ENCODE data around the gene SMARCA5.

SMARCA5 gene

GRCh38 chr4:143513314-143514168 is at the start of gene SMARCA5:
SMARCA5 (plus strand) TSS chr4:143513702; CDS start chr4:143513925, 223 bp downstream.
- peak within 1 kb of the TSS; percentile 91 for H3K4me3 ChIP-seq (ENCODE audit: low read depth, low read length)
- TF ChIP-seq CTCF (IDR thresholded peaks at IDR 0.05; ENCODE audit: low read depth, low read length) = no peak

- no peak overlapping the region for H3K4me3 ChIP-seq (ENCODE audit: low read depth, low read length)
- TF ChIP-seq CTCF (IDR thresholded peaks at IDR 0.05; ENCODE audit: low read depth, low read length) = no peak
These were observed 40.0 kb upstream of the SMARCA5 start for GRCh38 chr4:143473334-143474126.

GRCh38 chr4:143477487-143477886 is 36.0 kb upstream of the SMARCA5 start:
- TF ChIP-seq CTCF (IDR thresholded peaks at IDR 0.05; ENCODE audit: low read depth, low read length) = no peak
- H3K4me3 ChIP-seq (ENCODE audit: low read depth, low read length) = no peak overlapping the region

GRCh38 chr4:143481361-143481760 is 32.1 kb upstream of the SMARCA5 start:
- H3K4me3 ChIP-seq (ENCODE audit: low read depth, low read length) = no peak overlapping the region
- TF ChIP-seq CTCF (IDR thresholded peaks at IDR 0.05; ENCODE audit: low read depth, low read length) = no peak

- no peak overlapping the region for H3K4me3 ChIP-seq (ENCODE audit: low read depth, low read length)
- TF ChIP-seq CTCF (IDR thresholded peaks at IDR 0.05; ENCODE audit: low read depth, low read length) = peak; percentile 35; the same call in 1 of the 2 replicates
These were observed 30.7 kb upstream of the SMARCA5 start for GRCh38 chr4:143482840-143483239.

- no peak for TF ChIP-seq CTCF (IDR thresholded peaks at IDR 0.05; ENCODE audit: low read depth, low read length)
- H3K4me3 ChIP-seq (ENCODE audit: low read depth, low read length) = no peak overlapping the region
These were observed 27.2 kb upstream of the SMARCA5 start for GRCh38 chr4:143486314-143486713.

- H3K4me3 ChIP-seq (ENCODE audit: low read depth, low read length) = no peak overlapping the region
- TF ChIP-seq CTCF (IDR thresholded peaks at IDR 0.05; ENCODE audit: low read depth, low read length) = no peak
These were observed 24.8 kb upstream of the SMARCA5 start for GRCh38 chr4:143488687-143489086.

Measured in WI38 (cell line).